Ascending aorta (tissue), 2 donors: ENCODE measurements around the gene SLC39A13. TPM values are rescaled to one million over a fixed set of nuclear protein-coding genes. Genes with fewer than 3 reads are reported as not detected.

ENCODE experiments used
- DNase-seq, 2 donors: peaks; one replicate each; pipeline ENCODE4 v3.0.0-alpha.2; 2019; ENCODE audit warnings: low spot score in 2 of 2
- H3K27ac ChIP-seq, 2 donors: fragments of 200-600 bp; sonication (generic); one replicate each; pipeline ENCODE4 v1.5.1; 2016 to 2017; ENCODE audit warnings: mild to moderate bottlenecking in 1 of 2
- H3K27me3 ChIP-seq: fragments of 200-600 bp; sonication (generic); one replicate; pipeline ENCODE4 v1.5.1; 2017
- H3K36me3 ChIP-seq, 2 donors: fragments of 200-600 bp; sonication (generic); one replicate each; pipeline ENCODE4 v1.5.1; 2016
- H3K4me1 ChIP-seq, 2 donors: fragments of 200-600 bp; sonication (generic); one replicate each; pipeline ENCODE4 v1.5.1; 2016 to 2017; ENCODE audit warnings: mild to moderate bottlenecking in 1 of 2
- H3K4me3 ChIP-seq, 2 donors: fragments of 200-600 bp; sonication (generic); one replicate each; pipeline ENCODE4 v1.5.1; 2016 to 2017; ENCODE audit warnings: mild to moderate bottlenecking in 1 of 2
- H3K9me3 ChIP-seq, 2 donors: fragments of 200-600 bp; sonication (generic); one replicate each; pipeline ENCODE4 v1.5.1; 2016
- intact Hi-C: fragments of 100-400 bp; cut with DNase I; formaldehyde crosslinking; loops from one replicate; pipeline ENCODE4 v1.15.1; 2023
- total RNA-seq: library from RNA; depleted of rRNA; stranded (reverse); fragments of >200 nt; gene quantifications from one replicate; pipeline ENCODE4 v1.1.0, GENCODE V29; 2016
- TF ChIP-seq, protein P1 (sequence below), 3 experiments: fragments of 200-600 bp in 2 of 3; fragments of 450-650 bp in 1 of 3; sonication (generic) in 2 of 3; IDR thresholded peaks; one replicate each; pipeline ENCODE4 v1.5.1; 2016 to 2019; ENCODE audit warnings: antibody characterized with exemption in 3 of 3, mild to moderate bottlenecking in 1 of 3, moderate library complexity in 1 of 3

The SLC39A13 gene
- total RNA-seq, 1 donor from 2014 or later, result 246 TPM

GRCh38 chr11:47383071-47383470, 25.3 kb upstream of the SLC39A13 start:
- TF ChIP-seq, protein P1, sequence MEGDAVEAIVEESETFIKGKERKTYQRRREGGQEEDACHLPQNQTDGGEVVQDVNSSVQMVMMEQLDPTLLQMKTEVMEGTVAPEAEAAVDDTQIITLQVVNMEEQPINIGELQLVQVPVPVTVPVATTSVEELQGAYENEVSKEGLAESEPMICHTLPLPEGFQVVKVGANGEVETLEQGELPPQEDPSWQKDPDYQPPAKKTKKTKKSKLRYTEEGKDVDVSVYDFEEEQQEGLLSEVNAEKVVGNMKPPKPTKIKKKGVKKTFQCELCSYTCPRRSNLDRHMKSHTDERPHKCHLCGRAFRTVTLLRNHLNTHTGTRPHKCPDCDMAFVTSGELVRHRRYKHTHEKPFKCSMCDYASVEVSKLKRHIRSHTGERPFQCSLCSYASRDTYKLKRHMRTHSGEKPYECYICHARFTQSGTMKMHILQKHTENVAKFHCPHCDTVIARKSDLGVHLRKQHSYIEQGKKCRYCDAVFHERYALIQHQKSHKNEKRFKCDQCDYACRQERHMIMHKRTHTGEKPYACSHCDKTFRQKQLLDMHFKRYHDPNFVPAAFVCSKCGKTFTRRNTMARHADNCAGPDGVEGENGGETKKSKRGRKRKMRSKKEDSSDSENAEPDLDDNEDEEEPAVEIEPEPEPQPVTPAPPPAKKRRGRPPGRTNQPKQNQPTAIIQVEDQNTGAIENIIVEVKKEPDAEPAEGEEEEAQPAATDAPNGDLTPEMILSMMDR (IDR thresholded peaks at IDR 0.05), result no peak
- Histone ChIP-seq H3K4me1 (no peaks in the 10 kb centered on the region), H3K36me3 (no peaks in the 10 kb centered on the region), H3K27ac (no peak overlapping the region), H3K27me3 (no peaks in the 10 kb centered on the region), H3K9me3 (no peaks in the 10 kb centered on the region), H3K4me3 (no peak overlapping the region)
- DNase-seq, result no peak
- intact Hi-C loops, result no loop called here

DNA sequence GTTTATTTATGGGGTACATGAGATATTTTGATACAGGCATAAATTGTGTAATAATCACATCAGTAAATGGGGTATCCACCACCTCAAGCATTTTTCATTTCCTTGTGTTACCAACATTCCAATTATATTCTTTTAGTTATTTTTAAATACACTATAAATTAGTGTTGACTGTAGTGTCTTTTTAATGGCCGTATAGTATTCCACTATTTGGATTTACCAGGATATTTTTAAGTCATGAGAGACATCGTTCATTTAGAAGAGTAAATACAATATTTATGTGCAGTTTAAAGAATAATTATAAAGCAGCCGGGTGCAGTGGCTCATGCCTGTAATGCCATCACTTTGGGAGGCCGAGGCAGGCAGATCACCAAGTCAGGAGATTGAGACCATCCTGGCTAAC, 23.9 kb upstream of the SLC39A13 start:
- H3K4me1 ChIP-seq, result no peaks in the 10 kb centered on the region
- no peak for DNase-seq
- no peaks in the 10 kb centered on the region for H3K36me3 ChIP-seq
- TF ChIP-seq, protein P1 (IDR thresholded peaks at IDR 0.05), result no peak
- no peaks in the 10 kb centered on the region for H3K9me3 ChIP-seq
- no peak overlapping the region for H3K27ac ChIP-seq
- intact Hi-C loops, result no loop called here
- no peak overlapping the region for H3K4me3 ChIP-seq
- no peaks in the 10 kb centered on the region for H3K27me3 ChIP-seq

DNA sequence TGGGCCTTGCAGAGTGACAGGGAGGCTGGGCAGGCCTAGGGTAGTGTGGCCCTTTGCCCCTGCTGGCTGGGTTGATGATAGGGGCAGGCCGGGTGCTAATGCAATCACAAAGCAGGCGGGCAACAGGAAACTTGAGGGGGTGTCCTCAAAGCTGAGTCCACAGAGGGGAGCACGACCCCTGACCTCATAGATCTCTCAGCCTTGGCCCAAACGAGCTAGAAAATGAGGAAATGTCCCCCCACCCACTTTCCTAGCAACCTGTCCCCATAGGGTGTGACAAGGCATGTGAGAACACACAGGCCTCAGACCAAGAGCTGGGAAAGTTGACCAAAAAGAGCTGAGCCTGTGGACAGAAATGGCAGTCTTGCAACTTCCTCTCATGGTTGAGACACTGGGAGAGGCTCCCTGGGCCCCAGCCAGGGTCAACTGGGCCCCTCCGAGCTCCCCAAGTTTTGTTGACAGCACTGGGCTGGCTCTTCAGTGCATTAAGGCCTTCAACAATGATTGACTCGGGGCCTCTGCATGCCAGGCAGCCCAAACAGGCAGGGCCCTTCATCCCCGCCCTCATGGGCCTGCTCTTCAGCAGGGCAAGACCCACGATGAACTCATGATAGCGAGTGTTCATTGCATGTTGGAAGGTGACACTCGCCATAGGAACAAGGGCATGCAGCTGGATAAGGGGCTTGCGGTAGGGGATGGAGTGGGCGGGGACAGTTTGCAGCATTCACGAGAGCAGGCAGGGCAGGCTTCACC, 20.3 kb upstream of the SLC39A13 start:
- TF ChIP-seq, protein P1 (IDR thresholded peaks at IDR 0.05), result no peak
- Histone ChIP-seq H3K4me3 (no peak overlapping the region), H3K27me3 (no peaks in the 10 kb centered on the region), H3K4me1 (no peaks in the 10 kb centered on the region), H3K36me3 (no peaks in the 10 kb centered on the region), H3K27ac (no peak overlapping the region), H3K9me3 (no peaks in the 10 kb centered on the region)
- intact Hi-C loops, result no loop called here
- no peak for DNase-seq

- Histone ChIP-seq H3K36me3 (no peaks in the 10 kb centered on the region), H3K4me1 (no peaks in the 10 kb centered on the region), H3K27ac (no peak overlapping the region), H3K27me3 (no peaks in the 10 kb centered on the region), H3K4me3 (no peak overlapping the region), H3K9me3 (no peaks in the 10 kb centered on the region)
- intact Hi-C loops, result no loop called here
- DNase-seq, result no peak
- TF ChIP-seq, protein P1 (IDR thresholded peaks at IDR 0.05), result no peak
Measured at GRCh38 chr11:47388697-47389576, 19.5 kb upstream of the SLC39A13 start.

- intact Hi-C loops, result no loop called here
Measured at GRCh38 chr11:47389577-47390421, 18.6 kb upstream of the SLC39A13 start.

More at GRCh38 chr11:47389577-47390421, 18.6 kb upstream of the SLC39A13 start:
- no peak for DNase-seq
- no peak overlapping the region for H3K4me3 ChIP-seq
- TF ChIP-seq, protein P1 (IDR thresholded peaks at IDR 0.05), result no peak
- H3K27me3 ChIP-seq, result no peaks in the 10 kb centered on the region
- H3K27ac ChIP-seq, result no peak overlapping the region
- H3K36me3 ChIP-seq, result no peaks in the 10 kb centered on the region
- H3K9me3 ChIP-seq, result no peaks in the 10 kb centered on the region
- no peaks in the 10 kb centered on the region for H3K4me1 ChIP-seq
